T-helper 2 cell treated with Interferon-gamma antibody and Interleukin-4, amounts not matched to agents 100 ng/mL and 5 ng/mL, for 36 hours (primary cell): ENCODE results near the gene MTHFD1L. TPM values are rescaled to one million over a fixed set of nuclear protein-coding genes. Genes with fewer than 3 reads are reported as not detected.

Experiments
- intact Hi-C: fragments of 100-400 bp; cut with micrococcal nuclease; formaldehyde crosslinking; loops from one replicate; pipeline ENCODE4 v1.15.1; 2023
- total RNA-seq: library from RNA; stranded (reverse); gene quantifications from 2 replicates; pipeline ENCODE4 v1.2.3, GENCODE V29; 2022

The MTHFD1L gene
- total RNA-seq, 1 donor from 2014 or later, result 41.5 TPM

- intact Hi-C loops, result no loop called here
These were observed 32.0 kb downstream of the MTHFD1L start for GRCh38 chr6:150897400-150897943.

- intact Hi-C loops, result no loop called here
These were observed 33.1 kb downstream of the MTHFD1L start for GRCh38 chr6:150898399-150899170.

GRCh38 chr6:150899231-150899630 lies 33.7 kb downstream of the MTHFD1L start:
- intact Hi-C loops, result no loop called here

GRCh38 chr6:150900049-150900448 lies 34.5 kb downstream of the MTHFD1L start:
- intact Hi-C loops, result no loop called here

GRCh38 chr6:150902142-150902776 lies 36.8 kb downstream of the MTHFD1L start:
- intact Hi-C loops, result no loop called here

GRCh38 chr6:150905769-150906168 lies 40.3 kb downstream of the MTHFD1L start:
- intact Hi-C loops, result no loop called here

GRCh38 chr6:150906641-150907326 lies 41.3 kb downstream of the MTHFD1L start:
- intact Hi-C loops, result no loop called here

GRCh38 chr6:150907383-150907782 lies 41.9 kb downstream of the MTHFD1L start:
- intact Hi-C loops, result no loop called here

GRCh38 chr6:150908901-150909300 lies 43.4 kb downstream of the MTHFD1L start:
- intact Hi-C loops, result no loop called here

GRCh38 chr6:150910561-150910960 lies 45.1 kb downstream of the MTHFD1L start:
- intact Hi-C loops, result no loop called here

- intact Hi-C loops, result no loop called here
These were observed 48.9 kb downstream of the MTHFD1L start for GRCh38 chr6:150914372-150914771.

GRCh38 chr6:150915131-150915879 lies 49.8 kb downstream of the MTHFD1L start:
- intact Hi-C loops, result no loop called here

- intact Hi-C loops, result no loop called here
These were observed 50.4 kb downstream of the MTHFD1L start for GRCh38 chr6:150915880-150916265.

- intact Hi-C loops, result no loop called here
These were observed 54.4 kb downstream of the MTHFD1L start for GRCh38 chr6:150919938-150920337.

GRCh38 chr6:150922137-150922536 lies 56.6 kb downstream of the MTHFD1L start:
- intact Hi-C loops, result no loop called here

GRCh38 chr6:150924808-150925589 lies 59.5 kb downstream of the MTHFD1L start:
- intact Hi-C loops, result no loop called here

- intact Hi-C loops, result no loop called here
These were observed 60.1 kb downstream of the MTHFD1L start for GRCh38 chr6:150925590-150925928.

GRCh38 chr6:150925976-150926375 lies 60.5 kb downstream of the MTHFD1L start:
- intact Hi-C loops, result no loop called here

GRCh38 chr6:150928882-150929281 lies 63.4 kb downstream of the MTHFD1L start:
- intact Hi-C loops, result no loop called here

GRCh38 chr6:150929416-150929815 lies 63.9 kb downstream of the MTHFD1L start:
- intact Hi-C loops, result no loop called here

- intact Hi-C loops, result no loop called here
These were observed 65.3 kb downstream of the MTHFD1L start for GRCh38 chr6:150930841-150931240.
